Stimulated activated CD8-positive, alpha-beta memory T cell treated with anti-CD3 and anti-CD28 coated beads, Interleukin-7, amount 100 ng/mL, for 4 hours (primary cell): ENCODE data around the gene NQO2.
"Not testable (repeated sequence)": the region's sequence is repeated elsewhere in the genome, so short reads cannot be mapped to it uniquely, and the experiment has no call there.

Experiments used
- DNase-seq, 2 donors: peaks; one replicate each; pipeline ENCODE4 v3.0.0-alpha.2; 2020; ENCODE audit warnings: low read depth in 2 of 2

The NQO2 gene

GRCh38 chr6:2970034-2970685, 29.5 kb upstream of the NQO2 start:
- DNase-seq, result no peak

DNA sequence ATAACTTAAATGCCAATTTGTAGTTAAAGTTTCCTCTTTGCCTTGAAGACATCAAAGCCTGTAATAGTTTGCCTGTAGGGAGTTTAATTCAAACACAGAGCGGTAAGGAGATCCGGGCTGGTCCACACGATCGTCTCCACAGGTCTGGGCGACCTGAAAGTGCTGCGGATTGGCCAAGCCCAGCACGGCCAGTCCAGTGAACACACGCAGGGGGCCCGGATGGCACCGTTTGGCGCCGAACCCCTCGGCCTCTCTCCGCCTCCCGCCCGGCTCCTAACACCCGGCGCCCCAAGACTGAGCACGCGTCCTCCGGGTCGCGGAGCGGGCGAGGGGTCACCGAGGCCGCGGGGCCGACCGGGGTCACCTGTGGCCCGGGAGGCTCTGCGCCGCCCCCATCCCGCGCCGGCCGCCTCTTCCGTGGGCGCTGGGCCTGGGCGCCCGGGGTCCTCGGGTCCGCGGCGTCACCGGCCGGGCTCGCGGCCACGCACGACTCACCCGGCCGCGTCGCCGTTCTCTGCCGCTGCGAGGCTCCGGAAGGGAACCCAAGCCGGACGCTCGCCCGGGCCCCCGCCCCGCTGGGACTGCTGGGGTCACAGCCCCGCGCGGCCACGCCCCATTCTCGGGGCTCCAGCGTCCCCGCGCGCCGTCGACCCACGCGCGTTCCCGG, 28.8 kb upstream of the NQO2 start:
- DNase-seq, result peak in 1 of 2 donors; percentile 55

GRCh38 chr6:2971420-2972218, 28.1 kb upstream of the NQO2 start, which contains the start of gene SERPINB6:
SERPINB6 (minus strand) TSS chr6:2971567; CDS start chr6:2959332, 12,235 bp downstream.
- DNase-seq, result peak in 1 of 2 donors; percentile 30

DNA sequence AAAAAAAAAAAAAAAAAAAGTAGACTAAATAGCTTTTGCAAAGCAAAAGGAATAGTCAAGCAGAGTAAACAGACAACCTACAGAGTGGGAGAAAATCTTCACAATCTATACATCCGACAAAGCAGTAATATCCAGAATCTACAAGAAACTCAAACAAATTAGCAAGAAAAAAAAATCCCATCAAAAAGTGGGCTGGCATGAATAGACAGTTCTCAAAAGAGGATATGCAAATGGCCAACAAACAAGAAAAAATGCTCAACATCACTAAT, 27.5 kb upstream of the NQO2 start:
- not testable (repeated sequence) for DNase-seq

GRCh38 chr6:2972685-2973084, 27.0 kb upstream of the NQO2 start:
- not testable (repeated sequence) for DNase-seq

- not testable (repeated sequence) for DNase-seq
Observed at GRCh38 chr6:2973180-2973579, 26.5 kb upstream of the NQO2 start.

DNA sequence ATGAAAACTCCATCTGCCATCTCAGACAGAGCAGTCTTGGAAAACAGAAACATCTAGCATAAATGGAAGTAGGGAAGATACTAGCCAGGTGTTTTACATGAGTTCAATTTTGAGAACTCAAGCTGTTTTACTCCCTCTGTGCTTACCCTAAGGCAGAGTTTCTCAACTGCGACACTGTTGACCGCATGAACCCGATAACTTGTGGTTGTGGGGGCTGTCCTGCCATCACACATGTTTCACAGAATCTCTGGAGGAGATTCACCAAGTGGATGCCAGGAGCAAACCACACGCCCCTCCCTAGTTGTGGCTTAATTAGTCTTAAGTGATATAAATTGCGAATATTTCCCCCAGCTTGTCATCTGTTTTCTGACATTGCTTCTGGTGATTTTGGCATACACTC, 26.0 kb upstream of the NQO2 start:
- DNase-seq, result no peak

DNA sequence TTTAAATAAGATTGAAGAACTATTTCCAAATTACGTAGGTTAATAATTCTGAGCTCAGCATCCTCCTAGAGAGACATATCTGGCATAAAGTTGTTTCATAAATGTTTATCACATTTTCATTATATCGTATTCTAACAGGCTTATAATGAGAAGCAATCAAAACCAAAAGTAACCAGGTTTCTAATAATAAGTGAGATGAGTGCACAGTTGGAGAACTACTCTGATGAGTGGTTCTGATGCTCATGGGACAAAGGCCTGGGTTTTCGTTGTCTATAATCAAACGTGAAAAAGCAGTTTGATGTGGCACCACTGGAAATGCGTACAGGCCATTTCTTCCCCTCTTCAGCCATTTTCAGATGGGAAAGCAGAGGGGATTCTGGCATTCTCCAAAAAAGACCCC, 23.6 kb upstream of the NQO2 start:
- DNase-seq, result no peak

DNA sequence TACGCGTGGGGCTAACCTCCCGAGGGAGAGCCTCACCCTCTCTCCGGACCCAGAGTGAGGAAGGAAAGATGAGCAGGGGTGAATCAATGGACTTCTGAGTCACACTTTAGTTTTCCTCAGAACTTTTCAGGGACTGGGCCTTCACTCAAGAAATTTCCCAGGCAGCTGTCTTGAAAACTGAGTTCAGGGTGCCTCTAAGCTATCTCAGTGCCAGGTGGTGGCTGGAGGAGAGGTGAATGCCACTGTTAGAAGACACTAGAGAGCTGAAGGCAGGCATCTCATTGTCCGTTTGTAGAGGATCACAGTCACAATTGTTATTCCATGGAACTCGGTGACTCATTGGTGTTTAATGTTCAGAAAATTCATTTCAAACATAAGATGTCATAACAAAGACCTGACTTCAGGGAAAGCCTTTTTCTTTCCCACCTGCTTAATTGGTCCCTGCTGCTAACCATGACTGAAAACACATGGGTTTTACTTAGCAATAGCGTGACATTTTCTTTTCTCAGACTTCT, 23.1 kb upstream of the NQO2 start:
- DNase-seq, result no peak

DNA sequence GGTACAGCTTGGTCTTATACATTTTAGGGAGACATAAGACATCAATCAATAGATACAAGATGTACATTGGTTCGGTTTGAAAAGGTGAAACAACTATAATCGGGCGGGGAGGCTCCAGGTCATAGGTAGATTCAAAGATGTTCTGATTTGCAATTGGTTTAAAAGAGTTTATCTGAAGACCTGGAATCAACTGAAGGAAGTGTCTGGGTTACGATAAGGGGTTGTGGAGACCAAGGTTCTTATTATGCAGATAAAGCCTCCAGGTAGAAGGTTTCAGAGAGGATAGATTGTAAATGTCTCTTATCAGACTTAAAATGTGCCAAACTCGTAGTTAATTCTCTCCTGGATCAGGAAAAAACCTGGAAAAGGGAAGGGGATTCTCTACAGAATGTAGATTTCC, 22.4 kb upstream of the NQO2 start:
- no peak for DNase-seq

DNA sequence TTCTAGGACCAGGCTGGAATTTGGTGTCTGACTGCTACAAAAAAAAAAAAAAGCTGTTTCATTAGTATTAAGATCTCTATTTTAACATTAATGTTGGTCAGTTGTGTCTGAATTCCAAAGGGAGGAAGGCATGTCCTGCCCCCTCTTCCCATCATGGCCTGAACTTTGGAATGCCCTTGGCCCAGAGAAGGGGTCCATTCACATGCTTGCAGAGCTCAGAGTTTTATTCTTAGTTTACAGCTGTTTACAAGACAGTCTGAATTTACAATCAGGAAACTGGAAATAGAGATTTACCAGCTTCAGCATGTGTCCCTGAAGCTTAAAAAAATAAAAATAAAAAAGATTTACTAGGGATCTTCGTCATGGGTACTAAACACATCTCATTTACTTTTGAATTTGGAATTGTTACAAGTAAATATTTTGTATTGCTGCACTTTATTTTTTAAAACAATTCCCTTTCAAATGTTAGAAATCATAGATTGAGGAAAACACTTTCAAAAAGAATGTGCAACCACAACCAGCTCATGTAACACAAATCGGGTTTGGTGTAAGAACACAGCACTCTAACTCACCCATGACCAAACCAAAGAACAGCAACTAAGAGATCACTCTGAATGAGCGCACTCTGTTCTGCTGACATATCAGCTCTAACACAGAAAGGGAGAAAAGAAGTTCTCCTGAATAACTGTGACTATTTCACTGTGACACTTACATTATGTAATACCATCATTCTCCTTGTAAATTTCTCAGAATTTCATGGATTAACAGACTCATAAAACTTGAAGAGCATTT, 21.7 kb upstream of the NQO2 start:
- no peak for DNase-seq

DNA sequence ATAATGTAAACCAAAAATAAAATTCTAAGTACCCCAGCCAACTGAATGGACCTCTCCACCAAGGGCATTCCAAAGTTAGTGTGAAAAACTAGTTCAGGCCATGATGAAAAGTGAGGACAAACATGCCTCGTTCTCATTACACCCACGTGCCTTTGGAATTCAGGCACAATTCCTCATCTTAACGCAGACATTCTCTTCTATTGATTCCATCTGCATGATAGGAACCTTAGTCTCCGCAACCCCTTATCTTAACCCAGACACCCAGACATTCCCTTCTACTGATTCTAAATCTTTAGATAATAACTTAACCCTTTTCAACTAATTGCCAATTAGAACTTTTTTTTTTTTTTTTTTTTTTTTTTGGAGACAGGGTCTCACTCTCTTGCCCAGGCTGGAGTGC, 20.8 kb upstream of the NQO2 start:
- no peak for DNase-seq

- DNase-seq, result no peak
Observed at GRCh38 chr6:2979819-2980464, 19.8 kb upstream of the NQO2 start.

DNA sequence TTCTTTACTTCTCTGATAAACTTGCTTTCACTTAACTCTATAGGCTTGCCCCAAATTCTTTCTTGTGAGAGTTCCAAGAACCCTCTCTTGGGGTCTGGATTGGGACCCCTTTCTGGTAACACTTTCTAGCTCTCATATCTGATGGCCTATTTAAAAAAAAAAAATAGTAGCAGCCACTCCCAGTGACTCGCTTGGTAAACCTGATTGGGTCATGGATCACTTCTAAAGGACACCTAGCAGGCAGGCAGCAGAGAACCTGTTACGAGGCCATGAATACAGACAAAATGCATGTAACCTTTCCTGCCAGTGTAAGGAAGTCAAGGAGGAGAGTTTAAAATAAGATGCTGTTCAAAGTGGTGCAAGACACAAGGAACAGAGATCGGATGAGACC, 19.2 kb upstream of the NQO2 start:
- no peak for DNase-seq

DNA sequence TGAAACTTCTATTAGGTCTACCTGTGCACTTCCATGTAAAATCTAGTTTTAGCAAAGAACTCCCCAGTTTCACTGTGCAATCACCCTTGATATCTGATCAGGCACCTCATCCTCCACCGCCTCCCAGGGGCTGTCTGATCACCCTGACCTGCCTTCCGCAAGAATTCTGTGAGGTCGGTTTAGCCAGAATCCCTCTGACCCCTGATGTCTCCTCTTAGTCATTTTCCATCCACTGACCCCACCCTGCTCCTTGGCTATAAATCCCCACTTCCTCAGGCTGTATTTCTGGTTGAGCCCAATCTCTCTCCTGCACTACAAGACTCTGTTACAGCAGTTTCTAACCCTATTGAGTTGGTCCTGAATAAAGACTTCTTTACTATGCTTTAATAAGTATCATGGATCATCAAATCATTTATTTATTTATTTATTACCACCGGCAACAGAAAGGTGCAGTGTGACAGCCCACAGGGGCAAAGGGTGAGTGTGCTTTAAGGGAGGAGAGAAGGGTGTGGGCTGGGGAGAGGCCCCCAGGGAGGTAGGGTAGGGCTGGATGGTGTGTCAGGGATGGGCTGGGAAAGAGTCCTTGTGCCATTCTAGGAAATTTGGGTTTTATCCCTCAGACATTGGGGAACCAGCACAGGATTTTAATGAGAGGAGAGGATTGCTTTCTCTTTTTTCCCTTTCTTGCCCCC, 17.1 kb upstream of the NQO2 start:
- DNase-seq, result no peak

GRCh38 chr6:2984738-2985406, 14.8 kb upstream of the NQO2 start:
- DNase-seq, result no peak

- DNase-seq, result no peak
Observed at GRCh38 chr6:2986722-2987221, 12.9 kb upstream of the NQO2 start.

DNA sequence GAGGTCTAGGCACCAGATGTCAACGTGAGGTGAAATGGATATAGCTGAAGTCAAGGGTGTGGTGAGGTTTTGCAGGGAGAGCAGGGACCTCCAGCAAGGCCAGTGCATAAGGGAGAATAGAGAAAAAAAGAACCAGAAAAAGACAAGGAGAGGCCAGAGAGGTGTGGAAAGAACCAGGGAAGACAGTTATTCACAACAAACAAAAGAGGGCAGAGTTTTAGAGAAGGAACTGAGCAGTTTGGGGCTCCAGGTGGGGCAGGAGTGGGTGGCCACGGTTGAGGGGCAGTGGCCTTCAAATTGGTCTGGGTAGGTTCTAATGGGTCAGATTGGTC, 11.6 kb upstream of the NQO2 start:
- DNase-seq, result no peak

DNA sequence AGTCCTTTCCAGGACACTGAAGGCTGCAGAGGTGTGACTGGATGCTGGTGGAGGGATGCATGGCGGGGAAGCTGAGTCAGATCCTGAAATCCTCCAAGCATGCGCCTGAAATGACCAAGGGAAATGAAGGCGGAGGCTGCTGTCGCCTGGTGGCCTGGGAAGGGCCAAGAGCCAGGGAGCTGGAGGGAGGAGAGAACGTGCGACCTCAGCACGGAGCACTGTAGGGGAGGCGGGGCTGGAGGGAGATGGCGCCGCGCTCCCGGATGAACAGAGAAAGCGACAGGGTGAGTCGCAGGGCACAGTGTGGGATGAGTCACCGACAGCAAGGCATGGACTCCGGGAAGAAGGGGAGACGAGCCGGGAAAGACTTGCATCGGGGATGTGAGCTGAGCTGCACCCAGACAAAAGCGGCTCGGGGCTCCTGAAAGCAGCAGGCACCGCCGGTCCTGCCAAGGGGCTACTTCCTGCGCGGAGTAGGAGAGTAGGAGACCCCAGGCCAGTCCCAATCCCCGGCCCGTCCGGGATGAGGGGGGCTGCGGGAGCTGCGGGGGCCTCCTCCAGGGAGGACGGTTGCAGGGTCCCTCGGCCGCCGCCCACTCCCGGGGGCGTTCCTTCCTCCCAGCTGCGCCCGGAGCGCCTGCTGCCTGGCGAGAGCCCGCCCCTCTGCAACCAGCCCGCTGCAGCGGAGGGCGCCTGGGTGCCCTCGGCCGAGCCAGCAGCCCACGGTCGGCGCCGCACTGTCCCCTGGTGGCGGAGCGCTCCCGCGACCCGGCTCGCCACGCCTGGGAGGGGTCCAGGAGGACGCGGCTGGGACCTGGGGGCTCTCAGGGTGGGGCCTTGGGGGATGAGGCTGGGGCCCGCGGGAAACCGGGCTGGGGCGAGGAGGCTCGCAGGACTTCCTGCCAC, 11.0 kb upstream of the NQO2 start:
- peak in 1 of 2 donors; percentile 74 for DNase-seq
